GM19238 (cell line): ENCODE data around the gene PAX4.

Experiments
- DNase-seq: peaks from one replicate; pipeline ENCODE4 v3.0.0; 2011; ENCODE audit warnings: low spot score; ENCODE audit not compliant: insufficient read length

Gene PAX4

GRCh38 chr7:127618042-127618441 is at the start of gene PAX4:
PAX4 (minus strand) TSS chr7:127618142; CDS start chr7:127615928, 2,214 bp downstream.
- no peak for DNase-seq

GRCh38 chr7:127667017-127667670 is 49.2 kb upstream of the PAX4 start:
- no peak for DNase-seq

GRCh38 chr7:127666602-127667001 is 48.7 kb upstream of the PAX4 start:
- DNase-seq, result no peak

- DNase-seq, result no peak
Measured at GRCh38 chr7:127665922-127666321, 48.0 kb upstream of the PAX4 start.

GRCh38 chr7:127658970-127659630 is 41.2 kb upstream of the PAX4 start:
- no peak for DNase-seq

- DNase-seq, result no peak
Measured at GRCh38 chr7:127657500-127657899, 39.6 kb upstream of the PAX4 start.

- DNase-seq, result no peak
Measured at GRCh38 chr7:127655720-127656119, 37.8 kb upstream of the PAX4 start.

- no peak for DNase-seq
Measured at GRCh38 chr7:127654404-127655394, 36.8 kb upstream of the PAX4 start.

- DNase-seq, result no peak
Measured at GRCh38 chr7:127653396-127653795, 35.5 kb upstream of the PAX4 start.

- no peak for DNase-seq
Measured at GRCh38 chr7:127652333-127653248, 34.6 kb upstream of the PAX4 start.

- DNase-seq, result peak; percentile 90
Measured at GRCh38 chr7:127651556-127652332, 33.8 kb upstream of the PAX4 start, which contains the start of gene SND1. SND1 (plus strand) TSS chr7:127652194; CDS start chr7:127652374, 180 bp downstream.

- no peak for DNase-seq
Measured at GRCh38 chr7:127650847-127651555, 33.1 kb upstream of the PAX4 start.

GRCh38 chr7:127648986-127649385 is 31.0 kb upstream of the PAX4 start:
- no peak for DNase-seq

GRCh38 chr7:127647636-127648035 is 29.7 kb upstream of the PAX4 start:
- DNase-seq, result no peak

GRCh38 chr7:127644484-127644883 is 26.5 kb upstream of the PAX4 start:
- DNase-seq, result no peak

GRCh38 chr7:127638197-127638596 is 20.3 kb upstream of the PAX4 start:
- no peak for DNase-seq

- DNase-seq, result no peak
Measured at GRCh38 chr7:127635659-127636285, 17.8 kb upstream of the PAX4 start.

- DNase-seq, result no peak
Measured at GRCh38 chr7:127632276-127632910, 14.5 kb upstream of the PAX4 start.
